Testis (tissue), 3 donors: Measurements from ENCODE around the gene NUDT14. TPM values are rescaled to one million over a fixed set of nuclear protein-coding genes. Genes with fewer than 3 reads are reported as not detected.

Experiments used
- DNase-seq: peaks from one replicate; pipeline ENCODE4 v3.0.0-alpha.2; 2019
- H3K27ac ChIP-seq, 2 donors: fragments of 200-600 bp; sonication (generic); one replicate each; pipeline ENCODE4 v1.5.1; 2019
- H3K27me3 ChIP-seq: fragments of 200-600 bp; sonication (generic); one replicate; pipeline ENCODE4 v1.5.1; 2019
- H3K36me3 ChIP-seq: fragments of 200-600 bp; sonication (generic); one replicate; pipeline ENCODE4 v1.5.1; 2017; ENCODE audit warnings: low read depth; ENCODE audit errors: missing control alignments
- H3K4me1 ChIP-seq: fragments of 200-600 bp; sonication (generic); one replicate; pipeline ENCODE4 v1.5.1; 2019
- H3K4me3 ChIP-seq, 2 donors: fragments of 200-600 bp; sonication (generic); one replicate each; pipeline ENCODE4 v1.5.1; 2017 to 2019
- H3K9me3 ChIP-seq: fragments of 200-600 bp; sonication (generic); one replicate; pipeline ENCODE4 v1.5.1; 2017
- CTCF ChIP-seq, 3 experiments: fragments of 450-650 bp in 2 of 3; fragments of 200-600 bp in 1 of 3; sonication (generic) in 1 of 3; IDR thresholded peaks; one replicate each; pipeline ENCODE4 v1.5.1; 2016 to 2019; ENCODE audit warnings: antibody characterized with exemption in 3 of 3, mild to moderate bottlenecking in 2 of 3, moderate library complexity in 1 of 3
- POLR2A ChIP-seq: fragments of 450-650 bp; IDR thresholded peaks from one replicate; pipeline ENCODE4 v1.6.1; 2017; ENCODE audit warnings: antibody characterized with exemption, mild to moderate bottlenecking, moderate library complexity
- WGBS, 2 donors: methylation state at CpG; one replicate each; pipeline ENCODE4 v1.1.5; 2018; 5-methylcytosine and 5-hydroxymethylcytosine counted together
- intact Hi-C: fragments of 100-400 bp; cut with DNase I; formaldehyde crosslinking; loops from one replicate; pipeline ENCODE4 v1.15.1; 2023; ENCODE audit warnings: low total_unique reads
- polyA plus RNA-seq: library from polyadenylated mRNA; stranded (reverse); fragments of 350-450 nt; fragmentation: Illumina TruSeq; extraction: RNeasy Lipid Tissue Mini Kit (QIAGEN cat#74804); gene quantifications from one replicate; pipeline ENCODE4 v1.2.3, GENCODE V29; 2014; ENCODE audit warnings: low read depth, low replicate concordance; ENCODE audit not compliant: insufficient read depth
- total RNA-seq, 2 donors: library from RNA; depleted of rRNA; stranded (reverse); fragments of >200 nt; gene quantifications; one replicate each; pipeline ENCODE4 v1.2.3, GENCODE V29; 2016

The NUDT14 gene
- total and polyA plus RNA-seq, 3 donors from 2014 or later: 22.0 to 40.0 (median 28.1) TPM

GRCh38 chr14:105168093-105168420 lies 13.1 kb downstream of the NUDT14 start:
- TF ChIP-seq POLR2A (no peak), CTCF (IDR thresholded peaks at IDR 0.05) (no peak)
- WGBS, 2 donors: 0% methylated on average over 20 of the region's 46 CpGs; no CpG with 5 or more reads in 1 of the 2 donors
- Histone ChIP-seq H3K4me3 (peak overlapping the region in 1 of 2 donors; percentile 32), H3K4me1 (peaks cover 4% of the 10 kb centered on the region), H3K27me3 (no peaks in the 10 kb centered on the region), H3K36me3 (no peaks in the 10 kb centered on the region), H3K9me3 (no peaks in the 10 kb centered on the region), H3K27ac (no peak overlapping the region)
- intact Hi-C loops: no loop called here
- no peak for DNase-seq

GRCh38 chr14:105167303-105168092 lies 13.6 kb downstream of the NUDT14 start:
- 9 to 10% methylated on average over 6 to 7 of the region's 116 CpGs for WGBS, 2 donors
- intact Hi-C loops: no loop called here
- TF ChIP-seq CTCF (IDR thresholded peaks at IDR 0.05): no peak
- TF ChIP-seq POLR2A: no peak
- Histone ChIP-seq H3K27me3 (no peaks in the 10 kb centered on the region), H3K36me3 (no peaks in the 10 kb centered on the region), H3K4me3 (peak overlapping the region in 1 of 2 donors; percentile 32), H3K9me3 (no peaks in the 10 kb centered on the region), H3K27ac (no peak overlapping the region), H3K4me1 (peaks cover 4% of the 10 kb centered on the region)
- no peak for DNase-seq

- intact Hi-C loops: no loop called here
- H3K4me3 ChIP-seq: no peak overlapping the region
- DNase-seq: no peak
- WGBS, 2 donors: 59 to 73% methylated on average over 6 to 22 of the region's 22 CpGs
- no peaks in the 10 kb centered on the region for H3K27me3 ChIP-seq
- no peaks in the 10 kb centered on the region for H3K36me3 ChIP-seq
- H3K9me3 ChIP-seq: no peaks in the 10 kb centered on the region
- peaks cover 4% of the 10 kb centered on the region for H3K4me1 ChIP-seq
- no peak for TF ChIP-seq POLR2A
- no peak overlapping the region for H3K27ac ChIP-seq
Measured at GRCh38 chr14:105166571-105167302, 14.4 kb downstream of the NUDT14 start.

- Histone ChIP-seq H3K27me3 (no peaks in the 10 kb centered on the region), H3K27ac (no peak overlapping the region), H3K4me1 (peaks cover under 1% of the 10 kb centered on the region), H3K9me3 (no peaks in the 10 kb centered on the region), H3K36me3 (no peaks in the 10 kb centered on the region), H3K4me3 (no peak overlapping the region)
- DNase-seq: no peak
- TF ChIP-seq CTCF (IDR thresholded peaks at IDR 0.05) (no peak), POLR2A (no peak)
- intact Hi-C loops: no loop called here
- 83 to 91% methylated on average over 18 to 32 of the region's 32 CpGs for WGBS, 2 donors
Measured at GRCh38 chr14:105165761-105166485, 15.2 kb downstream of the NUDT14 start.

GRCh38 chr14:105165134-105165704 lies 15.9 kb downstream of the NUDT14 start:
- Histone ChIP-seq H3K4me3 (no peak overlapping the region), H3K36me3 (no peaks in the 10 kb centered on the region), H3K27ac (no peak overlapping the region), H3K27me3 (no peaks in the 10 kb centered on the region), H3K4me1 (no peaks in the 10 kb centered on the region), H3K9me3 (no peaks in the 10 kb centered on the region)
- no peak for TF ChIP-seq POLR2A
- TF ChIP-seq CTCF (IDR thresholded peaks at IDR 0.05): no peak
- 85% methylated on average over 9 of the region's 10 CpGs; no CpG with 5 or more reads in 1 of the 2 donors for WGBS, 2 donors
- intact Hi-C loops: no loop called here
- no peak for DNase-seq
